HG03354 (cell line): ENCODE data around the gene PPT1.

Experiments used
- ATAC-seq: cut with Tn5 transposase; IDR thresholded peaks from one replicate; pipeline ENCODE4 v1.9.1; 2021; ENCODE audit warnings: mild to moderate bottlenecking; ENCODE audit not compliant: unreplicated experiment, poor library complexity, severe bottlenecking

The PPT1 gene

DNA sequence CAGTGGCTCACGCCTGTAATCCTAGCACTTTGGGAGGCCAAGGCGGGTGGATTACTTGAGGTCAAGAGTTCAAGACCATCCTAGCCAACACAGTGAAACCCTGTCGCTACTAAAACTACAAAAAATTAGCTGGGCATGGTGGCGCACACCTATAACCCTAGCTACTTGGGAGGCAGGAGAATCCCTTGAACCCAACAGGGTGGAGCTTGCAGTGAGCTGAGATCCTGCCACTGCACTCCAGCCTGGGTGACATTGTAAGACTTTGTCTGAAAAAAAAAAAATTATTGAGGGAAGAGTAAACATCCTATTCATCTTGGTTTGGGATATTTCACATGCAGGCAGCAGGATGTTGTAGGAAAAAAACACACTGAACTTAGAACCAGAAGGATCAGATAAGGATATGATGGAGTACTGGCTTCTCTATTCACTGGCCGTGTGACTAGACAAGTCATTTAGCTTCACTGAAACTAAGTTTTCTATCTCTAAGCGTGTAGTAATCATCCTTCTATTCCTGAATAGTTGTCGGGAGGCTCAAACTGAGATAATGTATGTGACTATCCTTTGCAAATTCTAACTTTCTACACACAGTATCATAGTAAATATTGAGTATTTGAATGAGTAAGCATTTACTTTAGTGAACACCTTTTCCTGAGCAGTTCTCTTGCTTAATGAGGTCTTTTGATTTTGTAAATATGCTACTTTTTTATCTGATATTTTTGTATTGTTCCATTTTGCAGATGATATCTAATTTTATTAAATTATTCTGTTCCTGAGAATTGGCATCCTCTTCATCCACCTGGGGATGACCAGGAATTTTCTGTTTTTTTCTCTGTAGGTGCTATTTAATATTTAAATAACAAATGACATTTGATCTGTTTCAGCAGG lies 38.4 kb downstream of the PPT1 start:
- no peak for ATAC-seq

GRCh38 chr1:40058097-40058452 lies 39.0 kb downstream of the PPT1 start:
- no peak for ATAC-seq

DNA sequence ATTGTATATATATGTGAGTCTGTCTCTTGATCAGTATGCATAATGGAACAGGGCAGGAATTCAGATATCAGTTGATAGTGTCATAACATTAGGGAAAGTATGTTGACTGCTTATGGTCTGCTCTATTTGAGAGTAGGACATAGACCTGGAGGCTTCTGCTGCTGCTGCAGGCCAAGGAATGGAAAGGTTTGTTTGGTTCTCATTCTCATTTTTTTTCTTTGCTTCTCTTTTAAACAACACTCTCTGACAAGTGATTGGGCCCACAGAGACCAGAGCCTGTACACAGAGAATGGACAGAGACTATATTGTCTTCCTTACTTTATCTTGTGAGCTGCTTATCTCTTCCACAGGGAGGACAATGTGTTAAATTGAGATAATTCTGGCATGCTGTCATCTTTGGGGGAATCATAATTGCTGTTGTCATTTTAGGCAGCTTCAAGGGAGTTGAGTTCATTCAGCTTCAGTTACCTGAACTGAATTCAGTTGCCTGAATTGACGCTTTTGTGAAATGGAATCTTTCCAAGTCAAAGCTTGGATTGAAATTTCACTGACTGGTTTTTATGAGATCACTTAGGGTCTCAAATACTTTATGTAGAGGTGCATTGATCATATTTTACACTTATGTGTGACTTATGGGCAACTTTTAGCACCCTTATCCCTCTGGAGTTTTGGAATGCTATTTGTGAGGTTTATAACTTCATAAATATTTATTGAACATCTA lies 39.6 kb downstream of the PPT1 start:
- ATAC-seq: no peak

DNA sequence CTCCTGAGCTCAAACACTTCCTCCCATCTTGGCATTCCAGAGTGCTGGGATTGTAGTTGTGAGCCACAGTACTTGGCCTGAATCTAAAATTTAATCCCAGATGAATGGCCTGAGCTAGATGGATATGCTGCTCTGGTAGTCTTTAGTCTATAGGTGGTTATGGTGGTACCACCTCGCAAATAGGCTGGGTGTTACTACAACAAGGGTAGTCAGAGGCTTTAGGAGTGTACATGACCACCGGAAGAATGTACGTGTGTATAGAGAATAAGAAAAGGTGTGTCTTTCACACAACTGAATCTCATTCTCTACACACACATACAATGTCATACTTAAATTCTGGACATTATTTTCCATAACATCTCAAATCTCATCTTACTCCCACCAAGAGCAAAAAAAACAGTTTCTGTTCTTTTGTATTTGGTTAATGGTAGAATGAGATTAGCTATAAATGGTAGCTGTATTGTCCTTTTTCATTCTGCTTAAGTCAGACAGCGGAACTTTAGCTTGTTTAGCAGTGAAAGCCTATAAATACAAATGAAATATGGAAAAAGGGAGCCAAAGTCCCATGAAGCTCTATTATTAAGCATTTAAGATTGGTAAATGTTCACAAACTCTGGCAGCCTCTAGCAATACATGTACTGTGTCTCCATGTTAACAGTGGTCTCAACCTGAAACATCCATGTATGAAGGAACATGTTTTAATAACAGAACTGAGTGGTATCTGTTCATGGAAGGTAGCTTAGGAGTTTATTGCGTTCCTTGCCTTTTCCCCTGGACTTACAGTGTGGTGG lies 40.3 kb downstream of the PPT1 start:
- no peak for ATAC-seq

- no peak for ATAC-seq
Measured at GRCh38 chr1:40053138-40053887, 43.7 kb downstream of the PPT1 start.

DNA sequence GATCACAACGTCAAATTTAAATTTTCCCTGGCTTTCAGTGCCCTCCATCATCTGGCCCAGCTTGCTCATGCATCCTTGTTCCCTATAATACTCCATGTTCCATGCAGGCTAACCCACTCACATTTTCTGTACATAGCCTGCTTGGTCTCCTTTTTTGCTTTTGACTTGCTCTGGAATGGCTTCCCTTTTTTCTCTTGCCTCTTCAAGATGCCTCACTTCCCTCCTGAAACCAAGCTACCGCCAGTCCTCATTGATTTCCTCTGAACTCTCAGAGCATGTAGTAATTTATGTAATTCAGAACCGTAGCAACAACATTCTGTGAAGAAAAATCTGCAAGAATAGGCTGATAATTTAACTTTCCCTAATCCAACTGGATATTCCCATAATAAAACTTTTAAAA lies 46.2 kb downstream of the PPT1 start:
- no peak for ATAC-seq

DNA sequence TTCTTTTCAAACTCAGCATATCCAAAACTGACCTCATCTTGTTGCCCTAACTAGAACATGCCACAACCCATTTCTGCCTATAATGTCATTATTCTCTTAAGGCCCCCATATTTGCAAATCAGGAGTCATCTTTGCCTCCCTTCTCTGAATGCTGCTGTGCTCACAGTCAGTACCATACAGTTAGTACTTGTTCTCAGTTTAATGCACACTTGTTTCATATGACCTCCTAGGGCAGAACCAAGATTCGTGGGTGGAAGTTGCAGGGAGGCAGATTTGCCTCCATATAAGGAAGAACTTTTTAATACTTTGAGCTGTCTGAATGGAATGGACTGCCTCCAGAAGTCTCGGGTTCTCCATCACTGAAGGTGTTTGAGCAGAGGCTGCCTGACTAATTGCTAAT lies 47.3 kb downstream of the PPT1 start:
- ATAC-seq: no peak

DNA sequence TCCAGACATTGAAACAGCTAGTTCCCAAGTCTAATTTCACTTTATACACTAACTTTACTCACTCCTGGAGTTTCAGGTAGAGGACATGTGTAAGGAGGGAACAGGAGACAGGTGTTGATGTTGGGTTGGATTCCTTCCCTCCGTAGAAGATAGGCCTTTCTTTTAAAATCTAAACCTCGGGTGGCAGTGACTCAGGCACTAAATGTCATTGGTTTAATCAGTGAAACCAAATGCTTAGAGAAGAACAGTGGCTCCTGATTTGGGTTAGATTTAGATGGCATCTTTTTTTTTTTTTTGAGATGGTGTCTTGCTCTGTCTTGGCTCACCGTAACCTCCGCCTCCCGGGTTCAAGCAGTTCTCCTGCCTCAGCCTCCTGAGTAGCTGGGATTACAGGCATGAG lies 49.3 kb downstream of the PPT1 start:
- no peak for ATAC-seq

DNA sequence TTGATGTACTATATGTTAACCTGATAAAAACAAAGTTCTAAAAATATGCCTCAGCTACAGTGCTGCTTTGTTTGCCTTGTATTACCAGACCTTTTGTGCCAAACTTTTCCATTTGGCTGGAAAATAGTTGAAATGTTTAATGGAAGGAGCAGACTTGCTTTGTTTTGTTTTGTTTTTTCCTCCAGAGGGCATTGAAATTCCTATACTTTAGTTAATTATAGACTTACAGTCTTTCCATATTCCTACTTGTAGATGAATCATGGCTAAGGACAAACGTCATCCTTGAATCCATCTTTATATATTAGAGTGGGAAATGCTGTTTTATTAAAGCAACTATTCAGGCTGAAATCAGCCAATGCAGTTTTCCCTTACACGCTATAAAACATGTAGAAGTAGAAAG lies 49.8 kb downstream of the PPT1 start:
- ATAC-seq: no peak

- ATAC-seq: no peak
Measured at GRCh38 chr1:40045766-40046165, 51.3 kb downstream of the PPT1 start.

DNA sequence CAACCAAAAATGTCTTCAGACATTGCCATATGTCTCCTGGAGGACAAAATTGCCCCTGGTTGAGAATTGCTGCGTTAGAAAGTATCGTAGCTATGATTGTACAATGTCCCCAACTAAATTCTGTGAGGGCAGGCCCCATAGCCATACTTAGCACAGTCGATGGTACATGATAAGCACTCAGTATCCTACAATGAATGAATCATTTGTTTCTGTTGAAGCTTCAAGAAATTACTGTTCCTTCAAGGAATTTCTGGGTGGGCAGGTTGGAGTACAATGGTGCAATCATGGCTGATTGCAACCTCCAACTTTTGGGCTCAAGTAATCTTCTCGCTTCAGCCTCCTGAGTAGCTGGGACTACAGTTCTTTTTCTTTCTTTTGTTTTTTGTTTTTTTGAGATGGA lies 51.9 kb downstream of the PPT1 start:
- no peak for ATAC-seq

- no peak for ATAC-seq
Measured at GRCh38 chr1:40044110-40044509, 52.9 kb downstream of the PPT1 start.

DNA sequence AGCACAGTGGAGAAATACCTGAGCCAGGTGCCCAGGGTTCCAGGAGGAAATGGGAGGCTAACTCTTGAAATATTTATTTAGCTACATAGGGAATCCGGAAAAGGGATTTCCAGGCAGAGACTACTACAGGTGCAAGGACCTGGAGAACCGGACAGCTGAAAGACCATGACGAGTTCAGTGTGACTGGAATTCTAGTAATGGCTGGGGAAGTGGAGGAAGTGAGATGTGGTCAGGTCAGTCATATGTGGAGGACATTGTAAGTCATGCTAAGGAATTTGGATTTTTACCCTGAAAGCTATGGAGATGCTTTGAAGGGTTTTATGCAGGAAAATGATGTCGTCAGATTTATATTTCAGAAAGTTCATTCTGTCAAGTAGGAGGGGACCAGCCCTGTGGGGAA lies 54.7 kb downstream of the PPT1 start:
- ATAC-seq: no peak

DNA sequence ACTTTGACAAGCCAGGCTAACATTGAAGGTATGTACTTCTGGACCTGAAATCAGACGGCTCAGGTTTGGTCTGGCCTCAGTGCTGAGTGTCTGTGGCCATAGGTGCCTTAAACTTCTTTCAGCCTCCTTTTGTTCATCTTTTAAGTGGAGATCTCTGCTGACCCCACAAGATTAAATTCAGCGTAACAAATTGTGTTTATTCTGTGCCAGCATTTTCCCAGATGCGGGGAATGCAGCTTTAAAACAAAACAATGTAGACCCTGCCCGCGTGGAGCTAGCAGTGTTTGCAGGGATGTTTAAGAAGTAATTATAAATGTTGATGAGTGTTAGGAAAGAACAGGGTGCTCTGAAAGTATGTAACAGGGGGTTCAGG lies 55.6 kb downstream of the PPT1 start:
- no peak for ATAC-seq

GRCh38 chr1:40040511-40041465 lies 56.3 kb downstream of the PPT1 start, which contains the start of gene CAP1:
Gene CAP1 (plus strand): TSS chr1:40040729. CDS start chr1:40059347, 18,618 bp downstream.
- ATAC-seq: peak; percentile 80

DNA sequence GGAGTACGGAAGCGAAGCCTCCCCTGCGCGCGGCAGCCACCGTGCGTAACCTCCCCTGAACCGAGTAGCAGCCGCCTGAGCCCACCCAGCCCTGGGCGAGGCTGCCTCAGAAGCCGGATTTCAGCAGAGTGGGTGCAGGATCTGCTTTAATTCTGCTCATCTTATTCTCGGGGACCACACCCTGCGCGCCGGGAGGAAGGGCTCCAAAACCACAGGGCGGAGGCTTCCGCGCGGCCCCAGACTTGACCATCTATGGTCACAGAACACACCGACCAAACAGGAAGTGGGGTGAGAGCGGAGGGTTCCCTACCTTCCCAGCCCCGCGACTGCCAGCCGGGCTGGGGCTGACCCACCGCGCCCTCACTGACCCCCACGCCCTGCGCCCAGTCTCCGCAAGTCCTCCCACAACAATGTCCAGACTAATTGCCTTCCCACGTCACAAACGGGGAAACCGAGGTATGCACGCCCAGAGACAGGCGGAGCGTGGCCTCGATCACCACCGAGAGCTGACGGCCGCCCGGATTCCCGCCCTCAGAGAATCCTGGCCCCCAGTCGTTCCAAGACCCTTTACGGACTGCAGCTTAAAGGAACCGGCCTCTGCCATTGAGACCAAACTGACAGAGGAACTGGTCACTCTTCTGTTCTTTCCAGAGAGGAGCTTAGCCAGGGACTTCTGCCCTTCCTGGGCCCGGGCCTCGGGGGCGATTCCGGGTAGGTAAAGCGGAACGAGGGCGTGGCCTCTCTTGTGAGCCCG lies 57.1 kb downstream of the PPT1 start:
- peak; percentile 69 for ATAC-seq

- ATAC-seq: peak; percentile 8
Measured at GRCh38 chr1:40039245-40039756, 57.8 kb downstream of the PPT1 start.

DNA sequence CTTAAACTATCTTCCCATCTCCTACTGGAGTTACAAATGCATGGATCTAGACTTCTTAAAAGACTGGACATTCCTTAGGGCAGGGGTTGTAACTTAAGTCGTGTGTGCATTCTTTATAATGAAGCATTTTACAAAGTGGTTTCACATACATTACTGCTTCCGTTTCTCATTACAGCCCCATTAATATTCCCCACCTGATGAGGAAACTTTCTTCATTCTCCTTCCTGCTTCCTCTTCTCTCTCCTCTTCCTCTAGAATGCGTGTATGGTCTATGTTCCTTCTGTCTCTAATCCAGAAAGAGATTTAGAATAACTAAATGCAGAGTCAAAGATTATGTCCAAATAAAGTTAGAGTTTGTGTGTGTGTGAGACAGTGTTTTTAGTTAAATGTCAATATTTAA lies 58.4 kb downstream of the PPT1 start:
- ATAC-seq: no peak
